ENCODE data around the gene SCG3.

GRCh38 chr15:51754267-51754666 lies 73.0 kb downstream of the SCG3 start:
- TF ChIP-seq CTCF (conservative IDR thresholded peaks at IDR 0.05; ENCODE audit: low read length) (no peak), EZH2phosphoT487 (IDR thresholded peaks at IDR 0.05; ENCODE audit: borderline replicate concordance) (no peak)

All from Loucy (cell line).